GM23338 (cell line): ENCODE results near the gene ACY1. TPM values are rescaled to one million over a fixed set of nuclear protein-coding genes. Genes with fewer than 3 reads are reported as not detected.

ENCODE experiments used
- ATAC-seq: fragments of 200-7000 bp; cut with Tn5 transposase; 3 replicates; pipeline ENCODE4 v1.9.1; 2020
- DNase-seq: peaks from one replicate; pipeline ENCODE4 v3.0.0-alpha.2; 2015; ENCODE audit warnings: low spot score
- H2AFZ ChIP-seq: fragments of 200-600 bp; sonication (generic); 2 replicates; pipeline ENCODE4 v1.8.0; 2016; ENCODE audit warnings: antibody characterized with exemption, mild to moderate bottlenecking, moderate library complexity
- H3F3A ChIP-seq: fragments of 200-600 bp; sonication (generic); replicated peaks from 2 replicates; pipeline ENCODE4 v1.8.0; 2017; ENCODE audit warnings: antibody characterized with exemption, mixed run types, low read depth
- H3K27ac ChIP-seq: fragments of 200-600 bp; sonication (generic); 2 replicates; pipeline ENCODE4 v1.6.1; 2016; ENCODE audit warnings: low read depth
- H3K27me3 ChIP-seq: fragments of 200-600 bp; sonication (generic); 2 replicates; pipeline ENCODE4 v1.8.0; 2016; ENCODE audit warnings: mild to moderate bottlenecking, mixed run types, moderate library complexity; ENCODE audit not compliant: insufficient read depth
- H3K36me3 ChIP-seq: fragments of 200-600 bp; sonication (generic); 2 replicates; pipeline ENCODE4 v1.8.0; 2016; ENCODE audit warnings: mild to moderate bottlenecking; ENCODE audit not compliant: insufficient read depth
- H3K4me1 ChIP-seq: fragments of 200-600 bp; sonication (generic); 2 replicates; pipeline ENCODE4 v1.8.0; 2016; ENCODE audit warnings: mild to moderate bottlenecking, moderate library complexity; ENCODE audit not compliant: insufficient read depth
- H3K4me2 ChIP-seq: fragments of 200-600 bp; sonication (generic); 2 replicates; pipeline ENCODE4 v1.7.1; 2017; ENCODE audit warnings: mixed run types
- H3K4me3 ChIP-seq: fragments of 200-600 bp; sonication (generic); 2 replicates; pipeline ENCODE4 v1.6.1; 2016; ENCODE audit warnings: mixed run types
- H3K79me2 ChIP-seq: fragments of 200-600 bp; sonication (generic); replicated peaks from 2 replicates; pipeline ENCODE4 v1.8.0; 2017; ENCODE audit warnings: mild to moderate bottlenecking; ENCODE audit not compliant: insufficient read depth
- H3K9me2 ChIP-seq: fragments of 200-600 bp; sonication (generic); 2 replicates; pipeline ENCODE4 v1.8.0; 2017; ENCODE audit not compliant: insufficient read depth
- H4K20me1 ChIP-seq: fragments of 200-600 bp; sonication (generic); replicated peaks from 2 replicates; pipeline ENCODE4 v1.8.0; 2017; ENCODE audit warnings: mild to moderate bottlenecking; ENCODE audit not compliant: insufficient read depth
- H3K27ac Mint-ChIP-seq: 2 replicates; pipeline ENCODE4 v1.8.0; 2020; ENCODE audit warnings: inconsistent platforms, mild to moderate bottlenecking, moderate library complexity, mixed read lengths
- H3K27me3 Mint-ChIP-seq: 3 replicates; pipeline ENCODE4 v1.8.0; 2022; ENCODE audit warnings: low read depth, mild to moderate bottlenecking, moderate library complexity, mixed read lengths, inconsistent platforms; ENCODE audit not compliant: insufficient read depth, poor library complexity
- H3K36me3 Mint-ChIP-seq: 3 replicates; pipeline ENCODE4 v1.8.0; 2021; ENCODE audit warnings: low read depth, mild to moderate bottlenecking, inconsistent platforms, moderate library complexity, mixed read lengths
- H3K4me1 Mint-ChIP-seq: 3 replicates; pipeline ENCODE4 v1.8.0; 2020; ENCODE audit warnings: mild to moderate bottlenecking, inconsistent platforms, mixed read lengths
- H3K4me3 Mint-ChIP-seq: 3 replicates; pipeline ENCODE4 v1.8.0; 2021; ENCODE audit warnings: moderate library complexity, mild to moderate bottlenecking, inconsistent platforms, mixed read lengths
- H3K9me3 Mint-ChIP-seq: 3 replicates; pipeline ENCODE4 v1.8.0; 2020; ENCODE audit warnings: moderate library complexity, mild to moderate bottlenecking, inconsistent platforms, mixed read lengths
- EZH2 ChIP-seq: fragments of 200-600 bp; sonication (generic); IDR thresholded peaks from one replicate; pipeline ENCODE4 v1.8.0; 2017; ENCODE audit warnings: antibody characterized with exemption, mild to moderate bottlenecking, low read depth; ENCODE audit not compliant: unreplicated experiment
- NANOG ChIP-seq: IDR thresholded peaks from 2 replicates; pipeline ENCODE4 v1.6.1; 2016; ENCODE audit warnings: antibody characterized with exemption, borderline replicate concordance
- POLR2AphosphoS5 ChIP-seq: IDR thresholded peaks from 2 replicates; pipeline ENCODE4 v1.6.1; 2016; ENCODE audit warnings: antibody characterized with exemption, low read depth
- REST ChIP-seq: IDR thresholded peaks from one replicate; pipeline ENCODE4 v1.6.1; 2018; ENCODE audit warnings: antibody characterized with exemption; ENCODE audit not compliant: unreplicated experiment
- STAT1 ChIP-seq: IDR thresholded peaks from one replicate; pipeline ENCODE4 v1.6.1; 2016; ENCODE audit warnings: antibody characterized with exemption; ENCODE audit not compliant: unreplicated experiment
- ZNF114 ChIP-seq: fragments of 250-450 bp; sonication (Bioruptor Pico); IDR thresholded peaks from 2 replicates; pipeline ENCODE4 v1.5.0; 2020; ENCODE audit warnings: mild to moderate bottlenecking, moderate library complexity
- ZNF331 ChIP-seq: fragments of 250-450 bp; sonication (Bioruptor Pico); IDR thresholded peaks from 2 replicates; pipeline ENCODE4 v1.5.0; 2020; ENCODE audit warnings: low read depth, mild to moderate bottlenecking, moderate library complexity
- polyA plus RNA-seq: library from polyadenylated mRNA; unstranded; fragments of >200 nt; fragmentation: Nextera tagmentation; extraction: Ambion mirVana; gene quantifications from 2 replicates; pipeline ENCODE4 v1.2.1, GENCODE V29; 2016
- total RNA-seq: library from RNA; depleted of rRNA; stranded (reverse); fragments of >200 nt; shearing (Covaris generic); gene quantifications from 2 replicates; pipeline ENCODE4 v1.2.3, GENCODE V29; 2014
- TF ChIP-seq, protein P1 (sequence below): fragments of 250-450 bp; sonication (Bioruptor Pico); IDR thresholded peaks from 2 replicates; pipeline ENCODE4 v1.5.0; 2020; ENCODE audit warnings: mild to moderate bottlenecking, moderate library complexity
- TF ChIP-seq, protein P2 (sequence below): IDR thresholded peaks from 2 replicates; pipeline ENCODE4 v1.6.1; 2016; ENCODE audit warnings: antibody characterized with exemption

The ACY1 gene
- total and polyA plus RNA-seq, 2 experiments from 2014 or later, result 38.4 to 62.8 TPM

- TF ChIP-seq, protein P1, sequence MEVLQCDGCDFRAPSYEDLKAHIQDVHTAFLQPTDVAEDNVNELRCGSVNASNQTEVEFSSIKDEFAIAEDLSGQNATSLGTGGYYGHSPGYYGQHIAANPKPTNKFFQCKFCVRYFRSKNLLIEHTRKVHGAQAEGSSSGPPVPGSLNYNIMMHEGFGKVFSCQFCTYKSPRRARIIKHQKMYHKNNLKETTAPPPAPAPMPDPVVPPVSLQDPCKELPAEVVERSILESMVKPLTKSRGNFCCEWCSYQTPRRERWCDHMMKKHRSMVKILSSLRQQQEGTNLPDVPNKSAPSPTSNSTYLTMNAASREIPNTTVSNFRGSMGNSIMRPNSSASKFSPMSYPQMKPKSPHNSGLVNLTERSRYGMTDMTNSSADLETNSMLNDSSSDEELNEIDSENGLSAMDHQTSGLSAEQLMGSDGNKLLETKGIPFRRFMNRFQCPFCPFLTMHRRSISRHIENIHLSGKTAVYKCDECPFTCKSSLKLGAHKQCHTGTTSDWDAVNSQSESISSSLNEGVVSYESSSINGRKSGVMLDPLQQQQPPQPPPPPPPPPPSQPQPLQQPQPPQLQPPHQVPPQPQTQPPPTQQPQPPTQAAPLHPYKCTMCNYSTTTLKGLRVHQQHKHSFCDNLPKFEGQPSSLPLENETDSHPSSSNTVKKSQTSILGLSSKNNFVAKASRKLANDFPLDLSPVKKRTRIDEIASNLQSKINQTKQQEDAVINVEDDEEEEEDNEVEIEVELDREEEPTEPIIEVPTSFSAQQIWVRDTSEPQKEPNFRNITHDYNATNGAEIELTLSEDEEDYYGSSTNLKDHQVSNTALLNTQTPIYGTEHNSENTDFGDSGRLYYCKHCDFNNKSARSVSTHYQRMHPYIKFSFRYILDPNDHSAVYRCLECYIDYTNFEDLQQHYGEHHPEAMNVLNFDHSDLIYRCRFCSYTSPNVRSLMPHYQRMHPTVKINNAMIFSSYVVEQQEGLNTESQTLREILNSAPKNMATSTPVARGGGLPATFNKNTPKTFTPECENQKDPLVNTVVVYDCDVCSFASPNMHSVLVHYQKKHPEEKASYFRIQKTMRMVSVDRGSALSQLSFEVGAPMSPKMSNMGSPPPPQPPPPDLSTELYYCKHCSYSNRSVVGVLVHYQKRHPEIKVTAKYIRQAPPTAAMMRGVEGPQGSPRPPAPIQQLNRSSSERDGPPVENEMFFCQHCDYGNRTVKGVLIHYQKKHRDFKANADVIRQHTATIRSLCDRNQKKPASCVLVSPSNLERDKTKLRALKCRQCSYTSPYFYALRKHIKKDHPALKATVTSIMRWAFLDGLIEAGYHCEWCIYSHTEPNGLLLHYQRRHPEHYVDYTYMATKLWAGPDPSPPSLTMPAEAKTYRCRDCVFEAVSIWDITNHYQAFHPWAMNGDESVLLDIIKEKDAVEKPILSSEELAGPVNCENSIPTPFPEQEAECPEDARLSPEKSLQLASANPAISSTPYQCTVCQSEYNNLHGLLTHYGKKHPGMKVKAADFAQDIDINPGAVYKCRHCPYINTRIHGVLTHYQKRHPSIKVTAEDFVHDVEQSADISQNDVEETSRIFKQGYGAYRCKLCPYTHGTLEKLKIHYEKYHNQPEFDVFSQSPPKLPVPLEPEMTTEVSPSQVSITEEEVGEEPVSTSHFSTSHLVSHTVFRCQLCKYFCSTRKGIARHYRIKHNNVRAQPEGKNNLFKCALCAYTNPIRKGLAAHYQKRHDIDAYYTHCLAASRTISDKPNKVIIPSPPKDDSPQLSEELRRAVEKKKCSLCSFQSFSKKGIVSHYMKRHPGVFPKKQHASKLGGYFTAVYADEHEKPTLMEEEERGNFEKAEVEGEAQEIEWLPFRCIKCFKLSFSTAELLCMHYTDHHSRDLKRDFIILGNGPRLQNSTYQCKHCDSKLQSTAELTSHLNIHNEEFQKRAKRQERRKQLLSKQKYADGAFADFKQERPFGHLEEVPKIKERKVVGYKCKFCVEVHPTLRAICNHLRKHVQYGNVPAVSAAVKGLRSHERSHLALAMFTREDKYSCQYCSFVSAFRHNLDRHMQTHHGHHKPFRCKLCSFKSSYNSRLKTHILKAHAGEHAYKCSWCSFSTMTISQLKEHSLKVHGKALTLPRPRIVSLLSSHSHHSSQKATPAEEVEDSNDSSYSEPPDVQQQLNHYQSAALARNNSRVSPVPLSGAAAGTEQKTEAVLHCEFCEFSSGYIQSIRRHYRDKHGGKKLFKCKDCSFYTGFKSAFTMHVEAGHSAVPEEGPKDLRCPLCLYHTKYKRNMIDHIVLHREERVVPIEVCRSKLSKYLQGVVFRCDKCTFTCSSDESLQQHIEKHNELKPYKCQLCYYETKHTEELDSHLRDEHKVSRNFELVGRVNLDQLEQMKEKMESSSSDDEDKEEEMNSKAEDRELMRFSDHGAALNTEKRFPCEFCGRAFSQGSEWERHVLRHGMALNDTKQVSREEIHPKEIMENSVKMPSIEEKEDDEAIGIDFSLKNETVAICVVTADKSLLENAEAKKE, result no peak
- TF ChIP-seq NANOG (no peak), ZNF331 (CRISPR knock-in tag) (no peak), ZNF114 (no peak), POLR2AphosphoS5 (no peak)
- TF ChIP-seq, protein P2, sequence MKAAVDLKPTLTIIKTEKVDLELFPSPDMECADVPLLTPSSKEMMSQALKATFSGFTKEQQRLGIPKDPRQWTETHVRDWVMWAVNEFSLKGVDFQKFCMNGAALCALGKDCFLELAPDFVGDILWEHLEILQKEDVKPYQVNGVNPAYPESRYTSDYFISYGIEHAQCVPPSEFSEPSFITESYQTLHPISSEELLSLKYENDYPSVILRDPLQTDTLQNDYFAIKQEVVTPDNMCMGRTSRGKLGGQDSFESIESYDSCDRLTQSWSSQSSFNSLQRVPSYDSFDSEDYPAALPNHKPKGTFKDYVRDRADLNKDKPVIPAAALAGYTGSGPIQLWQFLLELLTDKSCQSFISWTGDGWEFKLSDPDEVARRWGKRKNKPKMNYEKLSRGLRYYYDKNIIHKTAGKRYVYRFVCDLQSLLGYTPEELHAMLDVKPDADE, result no peak
Observed at GRCh38 chr3:51937014-51937413, 46.3 kb upstream of the ACY1 start (continued).

GRCh38 chr3:51937611-51938450 lies 45.5 kb upstream of the ACY1 start:
- H3K4me3 Mint-ChIP-seq, result no peak overlapping the region
- Histone ChIP-seq H3K79me2 (peaks cover 25% of the 10 kb centered on the region), H3K4me2 (no peak overlapping the region), H3K9me2 (no peaks in the 10 kb centered on the region), H3K27ac (no peak overlapping the region), H3K27me3 (no peaks in the 10 kb centered on the region), H3K4me1 (peaks cover 9% of the 10 kb centered on the region; the same call in 1 of the 2 replicates), H3K4me3 (no peak overlapping the region), H2AFZ (no peak overlapping the region), H4K20me1 (peaks cover 12% of the 10 kb centered on the region), H3F3A (0 out of 2 replicates have a peak, but pooled peaks cover 2% of the 10 kb centered on the region), H3K36me3 (peaks cover 12% of the 10 kb centered on the region)
- peaks cover 75% of the 10 kb centered on the region for H3K36me3 Mint-ChIP-seq
- H3K27ac Mint-ChIP-seq, result no peak overlapping the region
- H3K9me3 Mint-ChIP-seq, result no peaks in the 10 kb centered on the region
- ATAC-seq (no peak), DNase-seq (no peak)
- H3K27me3 Mint-ChIP-seq, result peaks cover 11% of the 10 kb centered on the region
- H3K4me1 Mint-ChIP-seq, result peaks cover 16% of the 10 kb centered on the region
- TF ChIP-seq REST (no peak), STAT1 (no peak), ZNF114 (no peak), POLR2AphosphoS5 (no peak), EZH2 (no peak)
- TF ChIP-seq, protein P2, result no peak
